Measurements from ENCODE around the gene CTAGE9.

The CTAGE9 gene

GRCh38 chr6:131680868-131681267 lies 29.9 kb downstream of the CTAGE9 start:
- no peaks in the 10 kb centered on the region for H3K36me3 ChIP-seq (replicated peaks)
- H3K4me1 ChIP-seq, result peaks cover 5% of the 10 kb centered on the region; the same call in 1 of the 2 replicates
- H3K27me3 ChIP-seq (ENCODE audit: low read depth), result peaks cover 11% of the 10 kb centered on the region; the same call in 1 of the 2 replicates
- H3K9me3 ChIP-seq, result no peaks in the 10 kb centered on the region
- no peak for DNase-seq (ENCODE audit: low spot score in 2 of 2)
- in situ Hi-C loops (cut with MboI; ENCODE audit: low sequenced_read_pairs), result loop anchor here (25.0 kb wide), 2 partner anchors 481 to 581 kb away; no protein-coding TSS in a partner anchor
- H3K4me3 ChIP-seq, result no peak overlapping the region

GRCh38 chr6:131678442-131678841 lies 32.4 kb downstream of the CTAGE9 start:
- in situ Hi-C loops (cut with MboI; ENCODE audit: low sequenced_read_pairs), result loop anchor here (25.0 kb wide), 2 partner anchors 484 to 584 kb away; no protein-coding TSS in a partner anchor
- Histone ChIP-seq H3K27me3 (ENCODE audit: low read depth) (peaks cover 14% of the 10 kb centered on the region), H3K4me1 (peaks cover 5% of the 10 kb centered on the region; the same call in 1 of the 2 replicates), H3K36me3 (replicated peaks) (no peaks in the 10 kb centered on the region), H3K4me3 (no peak overlapping the region), H3K9me3 (no peaks in the 10 kb centered on the region)
- peak; percentile 73 to 93 for DNase-seq (ENCODE audit: low spot score in 2 of 2)

GRCh38 chr6:131673184-131673583 lies 37.6 kb downstream of the CTAGE9 start:
- in situ Hi-C loops (cut with MboI; ENCODE audit: low sequenced_read_pairs), result no loop called here

GRCh38 chr6:131669891-131670290 lies 40.9 kb downstream of the CTAGE9 start:
- Histone ChIP-seq H3K4me3 (no peak overlapping the region), H3K9me3 (no peaks in the 10 kb centered on the region), H3K4me1 (no peaks in the 10 kb centered on the region), H3K36me3 (replicated peaks) (no peaks in the 10 kb centered on the region), H3K27me3 (ENCODE audit: low read depth) (no peaks in the 10 kb centered on the region; the same call in 1 of the 2 replicates)
- in situ Hi-C loops (cut with MboI; ENCODE audit: low sequenced_read_pairs), result no loop called here
- no peak for DNase-seq (ENCODE audit: low spot score in 2 of 2)

More at GRCh38 chr6:131673184-131673583, 37.6 kb downstream of the CTAGE9 start:
- Histone ChIP-seq H3K9me3 (no peaks in the 10 kb centered on the region), H3K27me3 (ENCODE audit: low read depth) (peaks cover 7% of the 10 kb centered on the region), H3K4me1 (peaks cover 3% of the 10 kb centered on the region; the same call in 1 of the 2 replicates), H3K36me3 (replicated peaks) (no peaks in the 10 kb centered on the region), H3K4me3 (no peak overlapping the region)
- no peak for DNase-seq (ENCODE audit: low spot score in 2 of 2)

- Histone ChIP-seq H3K4me3 (no peak overlapping the region), H3K27me3 (ENCODE audit: low read depth) (no peaks in the 10 kb centered on the region), H3K9me3 (no peaks in the 10 kb centered on the region), H3K4me1 (no peaks in the 10 kb centered on the region), H3K36me3 (replicated peaks) (no peaks in the 10 kb centered on the region)
- no peak for DNase-seq (ENCODE audit: low spot score in 2 of 2)
- in situ Hi-C loops (cut with MboI; ENCODE audit: low sequenced_read_pairs), result no loop called here
Observed at GRCh38 chr6:131663578-131664165, 47.1 kb downstream of the CTAGE9 start.

GRCh38 chr6:131660195-131660594 lies 50.6 kb downstream of the CTAGE9 start:
- Histone ChIP-seq H3K9me3 (no peaks in the 10 kb centered on the region), H3K36me3 (replicated peaks) (no peaks in the 10 kb centered on the region), H3K27me3 (ENCODE audit: low read depth) (no peaks in the 10 kb centered on the region), H3K4me3 (no peak overlapping the region), H3K4me1 (no peaks in the 10 kb centered on the region)
- DNase-seq (ENCODE audit: low spot score in 2 of 2), result no peak
- in situ Hi-C loops (cut with MboI; ENCODE audit: low sequenced_read_pairs), result no loop called here

Measured in HAP-1 (cell line).